LNCaP clone FGC (cell line): ENCODE results near the gene CRIP3.

Experiments used
- DNase-seq: peaks from one replicate; pipeline ENCODE4 v3.0.0-alpha.2; 2011; ENCODE audit warnings: low read depth
- H3K4me3 ChIP-seq: 2 replicates; pipeline ENCODE4 v1.5.1; 2011; ENCODE audit warnings: mild to moderate bottlenecking, low read depth, low read length, control low read depth
- TF ChIP-seq, protein P1 (sequence below): IDR thresholded peaks from 2 replicates; pipeline ENCODE4 v1.5.1; 2012; ENCODE audit warnings: mild to moderate bottlenecking; ENCODE audit not compliant: control insufficient read depth, insufficient read depth; ENCODE audit errors: extremely low read depth

Gene CRIP3

DNA sequence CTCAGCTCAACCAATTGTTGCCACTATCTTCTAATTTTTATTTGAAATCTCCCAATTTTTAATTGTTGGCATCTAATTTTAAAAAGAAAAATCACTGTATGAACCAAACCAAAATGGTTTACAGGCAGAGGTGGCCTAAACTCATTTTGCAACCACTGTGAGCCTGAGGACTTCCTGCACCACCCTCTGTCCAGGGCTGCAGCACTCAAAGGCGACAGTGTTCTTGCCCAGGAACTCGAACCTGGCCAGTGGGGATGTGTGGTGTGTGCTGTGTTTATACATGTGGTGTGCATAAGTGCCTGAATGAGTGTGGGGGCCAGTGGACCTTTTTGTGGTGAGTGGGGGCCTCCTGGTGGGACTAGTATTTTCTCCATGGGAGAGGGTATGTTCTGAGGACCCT is 34.9 kb downstream of the CRIP3 start:
- TF ChIP-seq, protein P1, sequence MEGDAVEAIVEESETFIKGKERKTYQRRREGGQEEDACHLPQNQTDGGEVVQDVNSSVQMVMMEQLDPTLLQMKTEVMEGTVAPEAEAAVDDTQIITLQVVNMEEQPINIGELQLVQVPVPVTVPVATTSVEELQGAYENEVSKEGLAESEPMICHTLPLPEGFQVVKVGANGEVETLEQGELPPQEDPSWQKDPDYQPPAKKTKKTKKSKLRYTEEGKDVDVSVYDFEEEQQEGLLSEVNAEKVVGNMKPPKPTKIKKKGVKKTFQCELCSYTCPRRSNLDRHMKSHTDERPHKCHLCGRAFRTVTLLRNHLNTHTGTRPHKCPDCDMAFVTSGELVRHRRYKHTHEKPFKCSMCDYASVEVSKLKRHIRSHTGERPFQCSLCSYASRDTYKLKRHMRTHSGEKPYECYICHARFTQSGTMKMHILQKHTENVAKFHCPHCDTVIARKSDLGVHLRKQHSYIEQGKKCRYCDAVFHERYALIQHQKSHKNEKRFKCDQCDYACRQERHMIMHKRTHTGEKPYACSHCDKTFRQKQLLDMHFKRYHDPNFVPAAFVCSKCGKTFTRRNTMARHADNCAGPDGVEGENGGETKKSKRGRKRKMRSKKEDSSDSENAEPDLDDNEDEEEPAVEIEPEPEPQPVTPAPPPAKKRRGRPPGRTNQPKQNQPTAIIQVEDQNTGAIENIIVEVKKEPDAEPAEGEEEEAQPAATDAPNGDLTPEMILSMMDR = no peak
- DNase-seq = no peak
- H3K4me3 ChIP-seq = no peak overlapping the region

DNA sequence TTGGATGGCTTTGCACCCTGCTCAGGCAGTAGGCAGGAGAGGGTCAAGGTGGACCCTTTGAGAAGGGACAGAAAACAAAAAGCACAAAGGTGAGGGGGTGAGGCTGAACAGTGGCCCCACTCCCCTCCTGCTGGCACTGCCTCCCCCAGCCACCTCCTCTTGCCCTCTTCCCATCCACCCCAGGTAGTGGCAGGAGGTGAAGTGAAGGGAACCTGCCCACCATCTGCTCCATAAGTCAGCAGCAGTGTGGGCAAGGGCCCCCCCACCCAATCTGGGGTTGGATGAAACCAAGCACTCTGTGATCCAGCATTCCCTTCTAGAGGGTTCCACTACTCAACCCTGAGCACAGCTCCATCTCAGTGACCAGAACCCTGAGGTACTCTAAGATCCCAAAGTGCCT is 36.7 kb downstream of the CRIP3 start:
- H3K4me3 ChIP-seq = no peak overlapping the region
- DNase-seq = no peak
- TF ChIP-seq, protein P1 = no peak

DNA sequence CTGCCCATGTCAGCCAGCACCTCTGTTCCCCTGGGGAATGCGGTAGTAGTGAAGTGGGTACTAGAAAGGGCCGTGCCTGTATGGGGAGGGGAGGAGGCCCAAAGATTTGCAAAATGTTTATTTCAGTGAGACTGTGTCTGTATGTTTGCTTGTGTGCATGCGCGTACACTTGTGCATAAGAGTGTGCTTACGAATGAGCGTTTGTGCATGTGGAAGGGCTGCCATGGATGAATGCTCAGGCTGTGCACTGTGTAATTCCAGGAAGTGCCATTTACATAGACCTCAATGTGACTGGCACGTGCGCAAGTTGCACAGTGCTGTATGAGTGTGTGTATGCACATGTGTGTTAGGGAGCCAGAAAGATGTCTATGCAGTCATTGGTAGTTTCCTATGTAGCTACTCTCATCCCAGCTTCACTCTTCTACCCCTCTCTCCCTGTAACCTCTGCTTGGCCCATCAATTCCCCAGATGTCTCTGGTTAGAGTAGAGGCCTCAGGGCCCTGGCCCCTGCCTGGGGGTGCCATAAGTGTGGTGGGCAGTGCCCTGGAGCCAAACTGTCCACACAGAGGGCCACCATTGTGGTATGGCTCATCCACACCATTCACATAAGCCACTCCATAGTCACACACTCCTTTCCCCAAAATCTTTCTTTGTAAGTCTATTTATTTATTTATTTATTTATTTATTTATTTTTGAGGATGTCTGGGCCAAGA is 37.4 kb downstream of the CRIP3 start:
- no peak overlapping the region for H3K4me3 ChIP-seq
- no peak for DNase-seq
- TF ChIP-seq, protein P1 = no peak

DNA sequence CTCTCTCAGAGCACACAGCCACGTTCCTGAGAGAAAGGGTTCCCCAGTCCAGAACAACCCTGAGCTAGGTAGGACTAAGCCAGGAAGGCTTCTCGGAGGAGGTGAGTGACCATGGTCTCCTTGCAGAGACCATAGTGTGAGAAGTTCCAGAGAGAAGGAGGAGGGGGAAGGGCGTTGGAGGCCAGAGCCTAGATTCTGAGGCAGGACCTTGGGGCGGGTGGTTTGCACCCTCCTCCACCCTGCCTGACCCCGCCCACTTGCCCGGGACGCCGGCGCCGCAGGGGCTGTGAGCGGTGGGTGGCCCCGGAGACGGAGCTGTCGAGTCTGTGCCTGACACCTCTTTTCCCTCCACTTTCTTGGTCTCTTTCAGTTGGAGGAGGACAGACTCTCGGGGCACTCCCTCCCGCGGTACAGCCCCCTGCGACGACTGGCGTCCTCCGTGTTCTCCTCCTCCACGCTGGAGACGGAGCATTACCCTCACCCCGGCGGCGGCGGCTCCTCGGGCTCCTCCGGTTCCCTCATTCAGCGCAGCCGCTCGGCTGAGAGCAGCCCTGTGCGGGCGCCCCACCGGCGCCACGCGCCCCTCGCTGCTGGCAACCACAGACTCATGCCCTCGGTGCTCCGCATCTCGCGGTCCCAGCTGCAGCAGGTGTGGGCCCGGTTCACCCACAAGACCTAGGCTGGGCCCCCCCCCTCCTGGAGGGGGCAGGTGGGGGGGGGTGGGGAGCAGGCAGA is 39.2 kb downstream of the CRIP3 start:
- TF ChIP-seq, protein P1 = no peak
- DNase-seq = no peak
- H3K4me3 ChIP-seq = no peak overlapping the region

DNA sequence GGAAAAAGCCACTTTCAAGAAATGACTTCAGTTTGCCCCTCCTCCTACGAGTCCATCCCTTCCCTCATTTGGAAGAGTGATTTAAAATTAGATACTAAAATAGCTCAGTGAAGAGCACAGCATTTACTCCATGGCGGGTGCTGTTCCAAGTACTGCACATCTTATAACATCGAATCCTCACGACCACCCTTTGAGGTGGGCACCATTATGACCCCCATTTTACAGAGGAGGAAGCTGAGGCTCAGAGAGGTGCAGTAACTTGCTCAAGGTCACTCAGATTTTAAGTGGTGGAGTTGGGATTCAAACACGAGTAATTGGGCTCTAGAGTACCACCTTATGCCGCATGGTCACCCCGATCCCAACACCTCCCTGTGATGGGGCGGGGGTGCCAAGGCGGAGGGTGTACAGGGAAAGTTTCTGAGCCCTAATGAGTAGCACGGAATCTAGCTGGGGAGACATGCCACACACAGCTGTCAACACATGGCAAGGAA is 39.8 kb downstream of the CRIP3 start:
- TF ChIP-seq, protein P1 = no peak
- no peak for DNase-seq
- no peak overlapping the region for H3K4me3 ChIP-seq

DNA sequence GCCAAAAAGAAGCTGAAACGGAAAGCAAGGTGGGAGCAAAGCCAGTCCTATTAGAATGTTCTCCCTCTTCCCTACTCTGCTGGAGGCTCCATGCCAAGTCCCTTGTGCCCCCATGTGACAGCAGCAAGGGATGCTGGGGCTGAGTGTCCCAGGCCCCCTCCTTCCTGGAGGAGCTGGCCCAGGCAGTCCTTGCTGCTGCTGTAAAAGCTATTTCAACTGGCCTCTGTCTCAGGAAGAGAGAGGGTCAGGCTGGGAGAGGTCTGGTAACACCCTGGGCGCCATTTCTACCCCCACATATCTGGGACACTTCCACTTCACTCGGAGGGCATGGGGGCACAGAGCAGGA is 40.3 kb downstream of the CRIP3 start:
- no peak overlapping the region for H3K4me3 ChIP-seq
- TF ChIP-seq, protein P1 = no peak
- no peak for DNase-seq
